Trophoblast cell (in vitro differentiated cells and primary cell): ENCODE results near the gene PNPLA5.
"Not testable (repeated sequence)": the region's sequence is repeated elsewhere in the genome, so short reads cannot be mapped to it uniquely, and the experiment has no call there.

Source experiments
- DNase-seq, 2 donors: peaks; one replicate each; pipeline ENCODE4 v3.0.0-alpha.2; 2016
- H2AFZ ChIP-seq: 2 replicates; pipeline ENCODE4 v1.6.1; 2013; ENCODE audit warnings: low read length, moderate library complexity, mild to moderate bottlenecking; ENCODE audit not compliant: insufficient read depth, poor library complexity
- H2AK5ac ChIP-seq: 2 replicates; pipeline ENCODE4 v1.6.1; 2013; ENCODE audit warnings: mild to moderate bottlenecking, low read length
- H2BK120ac ChIP-seq: 2 replicates; pipeline ENCODE4 v1.6.1; 2013; ENCODE audit warnings: low read length, mild to moderate bottlenecking, moderate library complexity; ENCODE audit not compliant: insufficient read depth, poor library complexity
- H2BK12ac ChIP-seq: 2 replicates; pipeline ENCODE4 v1.6.1; 2013; ENCODE audit warnings: mild to moderate bottlenecking, low read length, moderate library complexity
- H2BK5ac ChIP-seq: 2 replicates; pipeline ENCODE4 v1.6.1; 2013; ENCODE audit warnings: low read length, low read depth, moderate library complexity, mild to moderate bottlenecking; ENCODE audit not compliant: poor library complexity
- H3K14ac ChIP-seq: 2 replicates; pipeline ENCODE4 v1.6.1; 2013; ENCODE audit warnings: mild to moderate bottlenecking, low read length
- H3K18ac ChIP-seq: 2 replicates; pipeline ENCODE4 v1.6.1; 2013; ENCODE audit warnings: mild to moderate bottlenecking, low read length
- H3K23ac ChIP-seq: 2 replicates; pipeline ENCODE4 v1.6.1; 2013; ENCODE audit warnings: low read length
- H3K27ac ChIP-seq: 2 replicates; pipeline ENCODE4 v1.5.1; 2013; ENCODE audit warnings: low read depth, mild to moderate bottlenecking, inconsistent platforms, low read length, moderate library complexity
- H3K27me3 ChIP-seq: 2 replicates; pipeline ENCODE4 v1.6.1; 2013; ENCODE audit warnings: inconsistent platforms, mild to moderate bottlenecking, low read length, moderate library complexity; ENCODE audit not compliant: insufficient read depth
- H3K36me3 ChIP-seq, 2 experiments: 1 replicate in 1 of 2; 2 replicates in 1 of 2; pipeline ENCODE4 v1.6.1; 2013; ENCODE audit warnings: low read length in 2 of 2, mild to moderate bottlenecking in 2 of 2, moderate library complexity in 1 of 2; ENCODE audit not compliant: insufficient read depth in 2 of 2, control insufficient read depth in 1 of 2
- H3K4ac ChIP-seq: 2 replicates; pipeline ENCODE4 v1.6.1; 2013; ENCODE audit warnings: low read depth, mild to moderate bottlenecking, low read length, moderate library complexity
- H3K4me1 ChIP-seq, 2 experiments: 1 replicate in 1 of 2; 2 replicates in 1 of 2; pipeline ENCODE4 v1.6.1; 2013; ENCODE audit warnings: low read length in 2 of 2, mild to moderate bottlenecking in 2 of 2, moderate library complexity in 1 of 2; ENCODE audit not compliant: insufficient read depth in 2 of 2, control insufficient read depth in 1 of 2
- H3K4me2 ChIP-seq: 2 replicates; pipeline ENCODE4 v1.6.1; 2013; ENCODE audit warnings: inconsistent platforms, mild to moderate bottlenecking, low read length, moderate library complexity
- H3K4me3 ChIP-seq: 2 replicates; pipeline ENCODE4 v1.5.1; 2013; ENCODE audit warnings: mild to moderate bottlenecking, low read depth, low read length, inconsistent platforms
- H3K79me1 ChIP-seq: one replicate; pipeline ENCODE4 v1.6.1; 2013; ENCODE audit warnings: low read length
- H3K79me2 ChIP-seq: 2 replicates; pipeline ENCODE4 v1.6.1; 2013; ENCODE audit warnings: low read length, mild to moderate bottlenecking; ENCODE audit not compliant: control insufficient read depth, insufficient read depth, poor library complexity
- H3K9ac ChIP-seq: 2 replicates; pipeline ENCODE4 v1.6.1; 2013; ENCODE audit warnings: mild to moderate bottlenecking, low read length
- H3K9me3 ChIP-seq: 2 replicates; pipeline ENCODE4 v1.6.1; 2013; ENCODE audit warnings: low read depth, mild to moderate bottlenecking, control low read depth, inconsistent platforms, low read length; ENCODE audit not compliant: insufficient read depth
- H4K12ac ChIP-seq: 2 replicates; pipeline ENCODE4 v1.6.1; 2013; ENCODE audit warnings: low read depth, mild to moderate bottlenecking, low read length, moderate library complexity
- H4K8ac ChIP-seq: 2 replicates; pipeline ENCODE4 v1.6.1; 2013; ENCODE audit warnings: low read depth, mild to moderate bottlenecking, low read length, moderate library complexity
- H4K91ac ChIP-seq: one replicate; pipeline ENCODE4 v1.6.1; 2013; ENCODE audit warnings: low read depth, mild to moderate bottlenecking, low read length, moderate library complexity
- WGBS: extraction: QIAGEN DNeasy Blood & Tissue Kit; methylation state at CpG from one replicate; pipeline ENCODE4 v1.1.7; 2013; ENCODE audit warnings: missing lambda C conversion rate; ENCODE audit not compliant: insufficient read length, insufficient coverage; ENCODE audit errors: extremely low coverage; 5-methylcytosine and 5-hydroxymethylcytosine counted together

PNPLA5 gene

GRCh38 chr22:43876866-43877509 lies 14.8 kb downstream of the PNPLA5 start:
- Histone ChIP-seq H3K27ac (no peak overlapping the region), H3K36me3 (no peaks in the 10 kb centered on the region), H3K9me3 (peaks cover 2% of the 10 kb centered on the region), H3K23ac (no peak overlapping the region), H3K4me2 (no peak overlapping the region), H3K27me3 (no peaks in the 10 kb centered on the region), H2BK5ac (no peak overlapping the region), H3K4me3 (no peak overlapping the region), H2BK12ac (no peak overlapping the region), H4K8ac (no peak overlapping the region), H4K91ac (no peak overlapping the region), H3K4me1 (no peaks in the 10 kb centered on the region), H3K9ac (no peak overlapping the region), H2AFZ (no peak overlapping the region), H3K4ac (no peak overlapping the region), H4K12ac (no peak overlapping the region), H3K79me1 (no peaks in the 10 kb centered on the region), H3K79me2 (no peaks in the 10 kb centered on the region), H2BK120ac (no peak overlapping the region), H3K18ac (no peak overlapping the region), H3K14ac (no peak overlapping the region), H2AK5ac (no peak overlapping the region)
- no peak for DNase-seq
- WGBS, result no CpG with 5 or more reads among the region's 5 CpGs

GRCh38 chr22:43869799-43870198 lies 22.0 kb downstream of the PNPLA5 start:
- H3K4me1 ChIP-seq, result no peaks in the 10 kb centered on the region
- no peak overlapping the region for H3K4ac ChIP-seq
- no peak overlapping the region for H4K91ac ChIP-seq
- no peak overlapping the region for H3K27ac ChIP-seq
- no peaks in the 10 kb centered on the region for H3K79me2 ChIP-seq
- H2BK12ac ChIP-seq, result no peak overlapping the region
- no peak overlapping the region for H4K12ac ChIP-seq
- H3K23ac ChIP-seq, result no peak overlapping the region
- no peak overlapping the region for H3K14ac ChIP-seq
- no CpG with 5 or more reads among the region's 5 CpGs for WGBS
- H3K9ac ChIP-seq, result no peak overlapping the region
- H3K4me3 ChIP-seq, result no peak overlapping the region
- no peak overlapping the region for H2AK5ac ChIP-seq
- H3K36me3 ChIP-seq, result no peaks in the 10 kb centered on the region
- H2AFZ ChIP-seq, result no peak overlapping the region
- H3K18ac ChIP-seq, result no peak overlapping the region
- no peak overlapping the region for H2BK120ac ChIP-seq
- H3K27me3 ChIP-seq, result no peaks in the 10 kb centered on the region
- no peak overlapping the region for H2BK5ac ChIP-seq
- no peak overlapping the region for H4K8ac ChIP-seq
- no peaks in the 10 kb centered on the region for H3K79me1 ChIP-seq
- no peak overlapping the region for H3K4me2 ChIP-seq
- DNase-seq, result no peak
- H3K9me3 ChIP-seq, result peaks cover 2% of the 10 kb centered on the region

- H2BK5ac ChIP-seq, H3K4me1 ChIP-seq, H3K79me1 ChIP-seq, H3K14ac ChIP-seq, H3K27me3 ChIP-seq, H3K27ac ChIP-seq, H4K12ac ChIP-seq, H2BK12ac ChIP-seq, H3K9me3 ChIP-seq, H3K18ac ChIP-seq, H3K79me2 ChIP-seq, H4K8ac ChIP-seq, H3K36me3 ChIP-seq, H3K4me3 ChIP-seq, H3K9ac ChIP-seq, H3K4me2 ChIP-seq, H3K23ac ChIP-seq, H3K4ac ChIP-seq, H4K91ac ChIP-seq, H2BK120ac ChIP-seq, H2AK5ac ChIP-seq, H2AFZ ChIP-seq: not testable (repeated sequence)
- no CpG with 5 or more reads among the region's 4 CpGs for WGBS
- DNase-seq, result peak in 1 of 2 donors; percentile 25
Measured at GRCh38 chr22:43869001-43869400, 22.8 kb downstream of the PNPLA5 start.

- Histone ChIP-seq H3K4me2 (no peak overlapping the region), H3K79me2 (no peaks in the 10 kb centered on the region), H3K9me3 (no peaks in the 10 kb centered on the region), H2AFZ (no peak overlapping the region), H3K27ac (no peak overlapping the region), H3K23ac (no peak overlapping the region), H3K79me1 (no peaks in the 10 kb centered on the region), H3K14ac (no peak overlapping the region), H2BK120ac (no peak overlapping the region), H3K4me3 (no peak overlapping the region), H2BK12ac (no peak overlapping the region), H3K4me1 (no peaks in the 10 kb centered on the region), H3K27me3 (no peaks in the 10 kb centered on the region), H4K91ac (no peak overlapping the region), H2BK5ac (no peak overlapping the region), H2AK5ac (no peak overlapping the region), H4K12ac (no peak overlapping the region), H4K8ac (no peak overlapping the region), H3K36me3 (no peaks in the 10 kb centered on the region), H3K4ac (no peak overlapping the region), H3K9ac (no peak overlapping the region), H3K18ac (no peak overlapping the region)
- DNase-seq, result peak; percentile 62 to 72
- no CpG with 5 or more reads among the region's 11 CpGs for WGBS
Measured at GRCh38 chr22:43867839-43868635, 23.8 kb downstream of the PNPLA5 start.
